Mesodermal cell (in vitro differentiated cells): ENCODE results near the gene TRPC6.

ENCODE experiments used
- H3K27ac ChIP-seq: 2 replicates; pipeline ENCODE4 v1.7.0; 2013; ENCODE audit warnings: mild to moderate bottlenecking, low read depth, low read length, moderate library complexity; ENCODE audit not compliant: severe bottlenecking
- H3K36me3 ChIP-seq: 2 replicates; pipeline ENCODE4 v1.7.1; 2013; ENCODE audit warnings: mild to moderate bottlenecking, low read length, moderate library complexity; ENCODE audit not compliant: control insufficient read depth, insufficient read depth
- H3K4me1 ChIP-seq: one replicate; pipeline ENCODE4 v1.7.1; 2013; ENCODE audit warnings: mild to moderate bottlenecking, low read length; ENCODE audit not compliant: insufficient read depth, control insufficient read depth, poor library complexity, severe bottlenecking
- H3K4me3 ChIP-seq: 2 replicates; pipeline ENCODE4 v1.7.0; 2013; ENCODE audit warnings: low read length, control low read depth, mild to moderate bottlenecking; ENCODE audit not compliant: insufficient read depth, poor library complexity, severe bottlenecking; ENCODE audit errors: extremely low read depth
- H3K9me3 ChIP-seq: 2 replicates; pipeline ENCODE4 v1.7.1; 2013; ENCODE audit warnings: mild to moderate bottlenecking, low read length, moderate library complexity; ENCODE audit not compliant: control insufficient read depth
- WGBS, 2 experiments: methylation state at CpG; one replicate each; pipeline ENCODE4 v1.1.5; 2013; ENCODE audit warnings: missing lambda C conversion rate in 2 of 2; ENCODE audit not compliant: insufficient coverage in 2 of 2; 5-methylcytosine and 5-hydroxymethylcytosine counted together

Gene TRPC6

GRCh38 chr11:101458161-101458560 lies 125.6 kb downstream of the TRPC6 start:
- Histone ChIP-seq H3K4me3 (no peak overlapping the region), H3K9me3 (no peaks in the 10 kb centered on the region), H3K4me1 (no peaks in the 10 kb centered on the region), H3K36me3 (no peaks in the 10 kb centered on the region), H3K27ac (no peak overlapping the region)
- 100% methylated on average over 1 of the region's 3 CpGs for WGBS, 2 experiments

- H3K4me1 ChIP-seq: no peaks in the 10 kb centered on the region
- H3K36me3 ChIP-seq: no peaks in the 10 kb centered on the region
- no peak overlapping the region for H3K4me3 ChIP-seq
- no peak overlapping the region for H3K27ac ChIP-seq
- no CpG with 5 or more reads among the region's 1 CpG for WGBS, 2 experiments
- no peaks in the 10 kb centered on the region for H3K9me3 ChIP-seq
Observed at GRCh38 chr11:101456812-101457211, 127.0 kb downstream of the TRPC6 start.

GRCh38 chr11:101453682-101454081 lies 130.1 kb downstream of the TRPC6 start:
- WGBS, 2 experiments: 83% methylated on average over 1 of the region's 2 CpGs; no CpG with 5 or more reads in 1 of the 2 experiments
- no peak overlapping the region for H3K27ac ChIP-seq
- no peaks in the 10 kb centered on the region for H3K36me3 ChIP-seq
- no peaks in the 10 kb centered on the region for H3K9me3 ChIP-seq
- H3K4me3 ChIP-seq: no peak overlapping the region
- H3K4me1 ChIP-seq: no peaks in the 10 kb centered on the region

GRCh38 chr11:101448881-101449442 lies 134.8 kb downstream of the TRPC6 start:
- 84 to 100% methylated on average over 4 to 5 of the region's 5 CpGs for WGBS, 2 experiments
- Histone ChIP-seq H3K4me1 (no peaks in the 10 kb centered on the region), H3K27ac (no peak overlapping the region), H3K36me3 (no peaks in the 10 kb centered on the region), H3K9me3 (no peaks in the 10 kb centered on the region), H3K4me3 (no peak overlapping the region)

- Histone ChIP-seq H3K36me3 (no peaks in the 10 kb centered on the region), H3K4me3 (no peak overlapping the region), H3K4me1 (peaks cover 4% of the 10 kb centered on the region), H3K9me3 (no peaks in the 10 kb centered on the region), H3K27ac (no peak overlapping the region)
Observed at GRCh38 chr11:101446726-101447125, 137.1 kb downstream of the TRPC6 start.

GRCh38 chr11:101446238-101446637 lies 137.6 kb downstream of the TRPC6 start:
- H3K4me3 ChIP-seq: no peak overlapping the region
- H3K27ac ChIP-seq: no peak overlapping the region
- H3K9me3 ChIP-seq: no peaks in the 10 kb centered on the region
- H3K36me3 ChIP-seq: no peaks in the 10 kb centered on the region
- no CpG with 5 or more reads among the region's 1 CpG for WGBS, 2 experiments
- peaks cover 4% of the 10 kb centered on the region for H3K4me1 ChIP-seq

- Histone ChIP-seq H3K4me1 (peaks cover 4% of the 10 kb centered on the region), H3K27ac (no peak overlapping the region), H3K4me3 (no peak overlapping the region), H3K36me3 (no peaks in the 10 kb centered on the region), H3K9me3 (no peaks in the 10 kb centered on the region)
Observed at GRCh38 chr11:101445761-101446160, 138.0 kb downstream of the TRPC6 start.

- Histone ChIP-seq H3K36me3 (no peaks in the 10 kb centered on the region), H3K4me3 (no peak overlapping the region), H3K27ac (no peak overlapping the region), H3K9me3 (no peaks in the 10 kb centered on the region), H3K4me1 (peaks cover 4% of the 10 kb centered on the region)
- WGBS, 2 experiments: no CpG with 5 or more reads among the region's 1 CpG
Observed at GRCh38 chr11:101444851-101445250, 139.0 kb downstream of the TRPC6 start.

- Histone ChIP-seq H3K9me3 (no peaks in the 10 kb centered on the region), H3K4me3 (no peak overlapping the region), H3K4me1 (peaks cover 4% of the 10 kb centered on the region), H3K36me3 (no peaks in the 10 kb centered on the region), H3K27ac (no peak overlapping the region)
- 93 to 96% methylated on average over 4 to 5 of the region's 5 CpGs for WGBS, 2 experiments
Observed at GRCh38 chr11:101444164-101444563, 139.6 kb downstream of the TRPC6 start.

- WGBS, 2 experiments: 83 to 94% methylated on average over 6 to 7 of the region's 8 CpGs
- H3K4me1 ChIP-seq: peaks cover 4% of the 10 kb centered on the region
- no peak overlapping the region for H3K27ac ChIP-seq
- no peaks in the 10 kb centered on the region for H3K36me3 ChIP-seq
- no peak overlapping the region for H3K4me3 ChIP-seq
- H3K9me3 ChIP-seq: no peaks in the 10 kb centered on the region
Observed at GRCh38 chr11:101442936-101443521, 140.8 kb downstream of the TRPC6 start.

- no peak overlapping the region for H3K4me3 ChIP-seq
- no peaks in the 10 kb centered on the region for H3K36me3 ChIP-seq
- H3K27ac ChIP-seq: no peak overlapping the region
- WGBS, 2 experiments: 86% methylated on average over 2 of the region's 4 CpGs; no CpG with 5 or more reads in 1 of the 2 experiments
- peaks cover 4% of the 10 kb centered on the region for H3K4me1 ChIP-seq
- H3K9me3 ChIP-seq: no peaks in the 10 kb centered on the region
Observed at GRCh38 chr11:101442171-101442570, 141.6 kb downstream of the TRPC6 start.
